ENCODE measurements around the gene MVB12B.

The MVB12B gene

DNA sequence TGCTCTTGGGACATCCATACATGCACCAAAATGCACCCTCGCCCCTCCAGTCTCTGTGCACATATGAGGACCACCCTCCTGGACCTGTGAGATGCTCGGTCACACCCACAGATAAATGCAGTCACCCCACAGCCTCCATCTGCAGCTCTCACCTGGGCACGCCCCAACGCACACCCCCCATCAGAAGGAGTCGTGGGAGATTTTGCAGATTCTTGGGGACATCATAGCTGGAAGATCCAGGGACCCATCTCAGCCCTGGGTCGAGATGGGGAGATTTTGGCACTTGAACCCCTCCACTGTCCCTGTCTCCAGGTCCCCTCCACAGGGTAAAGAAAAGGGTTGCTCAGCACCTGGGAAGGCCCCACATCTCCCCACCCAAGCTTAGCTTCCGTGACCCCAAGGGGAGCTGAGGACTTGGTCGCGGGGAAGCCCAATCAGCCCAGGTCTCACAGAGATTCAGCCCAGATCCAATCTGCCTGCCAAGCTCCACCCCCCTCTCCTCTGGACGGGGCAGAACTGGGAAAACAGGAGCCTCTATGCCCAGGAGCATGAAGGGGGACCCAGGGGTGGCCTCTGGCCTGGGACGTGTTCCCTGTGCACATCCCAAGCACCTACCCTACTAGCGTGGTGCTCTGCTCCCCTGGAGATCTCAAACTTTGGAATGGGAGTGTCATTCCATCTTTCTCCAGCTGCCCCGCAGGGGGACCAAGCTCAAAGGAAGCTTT, 197.9 kb downstream of the MVB12B start:
- H3K9ac ChIP-seq (ENCODE audit: insufficient read length): no peak overlapping the region
- no peaks in the 10 kb centered on the region for H3K9me3 ChIP-seq (ENCODE audit: low read depth, low read length)
- no peaks in the 10 kb centered on the region for H3K36me3 ChIP-seq (ENCODE audit: insufficient read depth, low read length)
- no peak for TF ChIP-seq EZH2 (IDR thresholded peaks at IDR 0.05)
- no peak for TF ChIP-seq FOXP2 (optimal IDR thresholded peaks at IDR 0.05; ENCODE audit: control extremely low read depth, extremely low read length, insufficient read depth)
- TF ChIP-seq POLR2AphosphoS5 (IDR thresholded peaks at IDR 0.05; ENCODE audit: borderline replicate concordance, low read depth, low read length): no peak
- H3K4me3 ChIP-seq: no peak overlapping the region
- H3K27ac ChIP-seq: no peak overlapping the region
- DNase-seq (ENCODE audit: low read depth, low spot score): no peak

- Histone ChIP-seq H3K9ac (ENCODE audit: insufficient read length) (no peak overlapping the region), H3K9me3 (ENCODE audit: low read depth, low read length) (no peaks in the 10 kb centered on the region), H3K27ac (no peak overlapping the region), H3K36me3 (ENCODE audit: insufficient read depth, low read length) (no peaks in the 10 kb centered on the region), H3K4me3 (no peak overlapping the region)
- no peak for DNase-seq (ENCODE audit: low read depth, low spot score)
- no peak for TF ChIP-seq FOXP2 (optimal IDR thresholded peaks at IDR 0.05; ENCODE audit: control extremely low read depth, extremely low read length, insufficient read depth)
- no peak for TF ChIP-seq POLR2AphosphoS5 (IDR thresholded peaks at IDR 0.05; ENCODE audit: borderline replicate concordance, low read depth, low read length)
- TF ChIP-seq EZH2 (IDR thresholded peaks at IDR 0.05): no peak
Observed at GRCh38 chr9:126526218-126527108, 199.8 kb downstream of the MVB12B start.

DNA sequence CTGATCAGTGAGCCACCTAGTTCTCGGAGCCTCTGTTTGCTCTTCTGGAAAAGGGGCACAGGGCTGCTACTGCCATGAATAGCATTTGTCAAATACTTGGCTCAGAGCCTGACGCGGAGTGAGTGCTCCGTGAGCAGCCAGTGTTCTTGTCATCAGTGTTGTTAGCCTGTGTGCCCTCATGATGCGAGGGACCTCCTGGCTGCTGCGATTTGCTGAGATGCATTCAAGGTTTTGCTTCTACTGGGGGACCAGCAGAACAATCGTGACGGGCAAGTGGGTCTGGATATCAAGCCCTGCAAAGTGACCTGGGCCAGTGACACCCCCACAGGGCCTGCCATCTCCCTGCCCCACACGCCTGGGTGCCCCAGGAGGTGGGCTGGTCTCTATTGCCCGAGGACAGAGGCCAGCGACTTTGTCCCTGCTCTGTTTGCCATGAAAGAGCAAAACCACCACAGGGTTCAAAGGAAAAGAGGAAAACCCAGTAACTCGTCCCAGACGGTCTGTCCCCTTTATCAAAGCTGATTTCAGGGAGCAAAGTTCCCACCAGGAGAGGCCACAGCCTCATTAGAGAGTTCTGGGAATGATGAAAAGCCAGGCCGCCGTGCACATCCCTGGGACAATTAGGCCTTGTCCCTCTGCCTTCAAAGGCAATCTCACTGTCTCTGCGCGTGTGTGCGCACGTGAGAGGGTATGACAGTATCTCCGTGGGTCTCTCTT, 200.6 kb downstream of the MVB12B start:
- TF ChIP-seq POLR2AphosphoS5 (IDR thresholded peaks at IDR 0.05; ENCODE audit: borderline replicate concordance, low read depth, low read length) (no peak), EZH2 (IDR thresholded peaks at IDR 0.05) (no peak), FOXP2 (optimal IDR thresholded peaks at IDR 0.05; ENCODE audit: control extremely low read depth, extremely low read length, insufficient read depth) (no peak)
- no peaks in the 10 kb centered on the region for H3K9me3 ChIP-seq (ENCODE audit: low read depth, low read length)
- DNase-seq (ENCODE audit: low read depth, low spot score): no peak
- H3K4me3 ChIP-seq: no peak overlapping the region
- no peak overlapping the region for H3K9ac ChIP-seq (ENCODE audit: insufficient read length)
- no peak overlapping the region for H3K27ac ChIP-seq
- no peaks in the 10 kb centered on the region for H3K36me3 ChIP-seq (ENCODE audit: insufficient read depth, low read length)

GRCh38 chr9:126528111-126528510, 201.5 kb downstream of the MVB12B start:
- Histone ChIP-seq H3K27ac (no peak overlapping the region), H3K4me3 (no peak overlapping the region), H3K9ac (ENCODE audit: insufficient read length) (no peak overlapping the region), H3K9me3 (ENCODE audit: low read depth, low read length) (no peaks in the 10 kb centered on the region), H3K36me3 (ENCODE audit: insufficient read depth, low read length) (no peaks in the 10 kb centered on the region)
- no peak for TF ChIP-seq FOXP2 (optimal IDR thresholded peaks at IDR 0.05; ENCODE audit: control extremely low read depth, extremely low read length, insufficient read depth)
- TF ChIP-seq EZH2 (IDR thresholded peaks at IDR 0.05): no peak
- no peak for TF ChIP-seq POLR2AphosphoS5 (IDR thresholded peaks at IDR 0.05; ENCODE audit: borderline replicate concordance, low read depth, low read length)
- DNase-seq (ENCODE audit: low read depth, low spot score): no peak

GRCh38 chr9:126528915-126529314, 202.3 kb downstream of the MVB12B start:
- Histone ChIP-seq H3K9ac (ENCODE audit: insufficient read length) (no peak overlapping the region), H3K4me3 (no peak overlapping the region), H3K9me3 (ENCODE audit: low read depth, low read length) (no peaks in the 10 kb centered on the region), H3K36me3 (ENCODE audit: insufficient read depth, low read length) (no peaks in the 10 kb centered on the region), H3K27ac (no peak overlapping the region)
- TF ChIP-seq EZH2 (IDR thresholded peaks at IDR 0.05) (no peak), POLR2AphosphoS5 (IDR thresholded peaks at IDR 0.05; ENCODE audit: borderline replicate concordance, low read depth, low read length) (no peak), FOXP2 (optimal IDR thresholded peaks at IDR 0.05; ENCODE audit: control extremely low read depth, extremely low read length, insufficient read depth) (no peak)
- no peak for DNase-seq (ENCODE audit: low read depth, low spot score)

DNA sequence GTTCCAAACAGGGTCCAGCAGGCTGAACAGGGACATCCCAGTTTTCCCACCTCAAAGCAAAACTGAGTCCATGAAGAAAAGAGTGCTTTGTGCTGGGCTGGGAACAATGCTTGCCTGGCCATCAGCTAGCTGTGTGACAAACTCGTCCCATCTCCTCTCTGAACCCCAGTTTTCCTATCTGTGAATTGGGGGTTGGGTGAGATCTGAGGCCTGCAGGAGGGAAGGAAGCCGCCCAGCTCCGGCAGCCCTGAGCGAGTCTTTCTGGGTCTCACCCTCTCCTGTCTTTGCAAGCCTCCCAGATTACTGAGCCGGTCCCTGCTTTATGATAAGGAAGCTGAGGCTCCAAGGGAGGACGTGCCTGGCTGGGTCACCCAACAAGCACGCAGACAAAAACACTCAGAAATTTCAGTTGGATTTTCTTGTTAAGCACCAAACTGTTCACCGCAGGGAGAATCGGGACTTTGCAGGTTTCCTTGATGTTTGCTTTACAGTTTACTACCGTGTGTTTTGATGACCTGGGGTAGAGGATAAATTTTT, 204.5 kb downstream of the MVB12B start:
- Histone ChIP-seq H3K9me3 (ENCODE audit: low read depth, low read length) (no peaks in the 10 kb centered on the region), H3K36me3 (ENCODE audit: insufficient read depth, low read length) (no peaks in the 10 kb centered on the region), H3K9ac (ENCODE audit: insufficient read length) (no peak overlapping the region), H3K27ac (no peak overlapping the region), H3K4me3 (no peak overlapping the region)
- no peak for DNase-seq (ENCODE audit: low read depth, low spot score)
- no peak for TF ChIP-seq POLR2AphosphoS5 (IDR thresholded peaks at IDR 0.05; ENCODE audit: borderline replicate concordance, low read depth, low read length)
- TF ChIP-seq FOXP2 (optimal IDR thresholded peaks at IDR 0.05; ENCODE audit: control extremely low read depth, extremely low read length, insufficient read depth): no peak
- no peak for TF ChIP-seq EZH2 (IDR thresholded peaks at IDR 0.05)

DNA sequence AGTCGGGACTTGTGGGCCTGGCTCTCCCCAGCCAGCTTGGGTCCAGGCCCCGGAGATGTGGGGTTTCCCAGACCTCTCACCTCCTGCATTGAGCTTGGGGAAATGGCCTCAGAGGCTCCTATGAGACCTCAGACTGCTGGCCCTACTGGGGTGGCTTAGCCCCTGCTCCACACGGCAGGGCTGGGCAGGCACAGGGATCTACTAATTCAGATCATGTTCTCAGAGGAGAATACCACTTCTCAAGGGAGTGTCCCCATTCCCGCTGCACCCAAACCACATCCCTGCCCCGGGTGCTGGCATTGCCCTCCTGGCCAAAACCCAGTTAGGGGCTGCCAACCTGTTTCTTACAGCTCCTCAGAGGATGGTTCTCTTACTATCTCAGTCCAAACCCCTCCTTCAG, 205.0 kb downstream of the MVB12B start:
- TF ChIP-seq EZH2 (IDR thresholded peaks at IDR 0.05): no peak
- no peak for TF ChIP-seq POLR2AphosphoS5 (IDR thresholded peaks at IDR 0.05; ENCODE audit: borderline replicate concordance, low read depth, low read length)
- no peak for TF ChIP-seq FOXP2 (optimal IDR thresholded peaks at IDR 0.05; ENCODE audit: control extremely low read depth, extremely low read length, insufficient read depth)
- H3K9ac ChIP-seq (ENCODE audit: insufficient read length): no peak overlapping the region
- H3K36me3 ChIP-seq (ENCODE audit: insufficient read depth, low read length): no peaks in the 10 kb centered on the region
- no peaks in the 10 kb centered on the region for H3K9me3 ChIP-seq (ENCODE audit: low read depth, low read length)
- H3K4me3 ChIP-seq: no peak overlapping the region
- DNase-seq (ENCODE audit: low read depth, low spot score): no peak
- no peak overlapping the region for H3K27ac ChIP-seq
